HEK293T (cell line): ENCODE measurements around the gene MATCAP1.

Experiments used
- ARNT ChIP-seq: fragments of 450-650 bp; IDR thresholded peaks from 2 replicates; pipeline ENCODE4 v1.6.1; 2017; ENCODE audit warnings: mild to moderate bottlenecking
- BHLHE40 ChIP-seq: fragments of 450-650 bp; IDR thresholded peaks from 2 replicates; pipeline ENCODE4 v1.6.1; 2016; ENCODE audit warnings: mild to moderate bottlenecking, moderate library complexity, borderline replicate concordance
- ELF4 ChIP-seq: fragments of 450-650 bp; IDR thresholded peaks from 2 replicates; pipeline ENCODE4 v1.6.1; 2017; ENCODE audit warnings: antibody characterized with exemption
- FOXA1 ChIP-seq: fragments of 450-650 bp; IDR thresholded peaks from 2 replicates; pipeline ENCODE4 v1.6.1; 2016; ENCODE audit warnings: mild to moderate bottlenecking
- FOXK2 ChIP-seq: fragments of 450-650 bp; IDR thresholded peaks from 2 replicates; pipeline ENCODE4 v1.6.1; 2016; ENCODE audit warnings: mild to moderate bottlenecking
- FOXM1 ChIP-seq: fragments of 450-650 bp; IDR thresholded peaks from 2 replicates; pipeline ENCODE4 v1.6.1; 2017; ENCODE audit warnings: mild to moderate bottlenecking, borderline replicate concordance
- HDGF ChIP-seq: fragments of 450-650 bp; IDR thresholded peaks from 2 replicates; pipeline ENCODE4 v1.6.1; 2017; ENCODE audit warnings: antibody characterized with exemption, borderline replicate concordance
- NFRKB ChIP-seq: fragments of 450-650 bp; IDR thresholded peaks from 2 replicates; pipeline ENCODE4 v1.6.1; 2016; ENCODE audit warnings: mild to moderate bottlenecking, moderate library complexity
- SP1 ChIP-seq: fragments of 450-650 bp; IDR thresholded peaks from 2 replicates; pipeline ENCODE4 v1.6.1; 2017
- SUZ12 ChIP-seq: fragments of 450-650 bp; IDR thresholded peaks from 2 replicates; pipeline ENCODE4 v1.6.1; 2016; ENCODE audit warnings: mild to moderate bottlenecking
- ZNF384 ChIP-seq: fragments of 450-650 bp; IDR thresholded peaks from 2 replicates; pipeline ENCODE4 v1.6.1; 2016

DNA sequence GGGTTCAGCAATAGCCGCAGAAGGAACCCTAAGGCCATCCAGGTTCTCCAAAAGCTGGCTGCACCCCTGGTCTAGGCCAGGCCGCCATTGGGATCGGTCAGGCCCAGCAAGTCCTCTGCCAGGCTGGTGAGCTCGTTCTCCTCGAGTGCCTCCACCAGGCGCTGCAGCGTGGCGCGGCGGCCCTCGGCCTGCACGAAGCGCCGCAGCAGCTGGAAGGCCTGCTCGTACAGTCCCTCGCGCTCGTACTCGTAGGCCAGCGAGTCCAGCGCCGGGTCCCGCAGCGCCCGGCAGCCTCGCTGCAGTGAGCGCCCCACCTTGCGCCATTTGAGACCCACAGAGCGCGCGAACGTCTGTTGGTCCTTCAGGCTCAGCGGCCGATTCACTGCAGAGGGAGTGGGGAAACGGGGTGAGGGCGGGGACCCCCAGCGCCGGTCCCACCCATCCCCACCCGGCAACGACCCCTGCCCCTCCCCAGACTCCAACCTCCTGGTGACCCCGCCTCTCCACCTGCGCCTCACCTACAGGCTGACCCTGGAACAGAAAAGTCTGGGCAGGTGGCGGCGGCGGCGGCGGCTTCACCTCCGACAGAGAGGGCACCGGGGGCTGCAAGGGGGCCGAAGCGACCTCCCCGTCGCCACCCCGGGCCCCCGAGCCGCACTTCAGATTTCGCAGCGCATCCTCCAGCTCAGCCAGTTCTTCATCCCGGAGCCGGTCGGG lies 29.0 kb downstream of the MATCAP1 start:
- TF ChIP-seq ELF4 (no peak), ZNF384 (no peak), BHLHE40 (no peak), NFRKB (no peak), HDGF (no peak), ARNT (no peak), SP1 (no peak), FOXK2 (no peak), FOXM1 (no peak), SUZ12 (no peak), FOXA1 (no peak)
